Activated CD8-positive, alpha-beta memory T cell treated with anti-CD3 and anti-CD28 coated beads for 1 hour (primary cell): ENCODE data around the gene RAB44.
A peak's percentile ranks its signal among the peaks of the same experiment; 100 is the strongest.

Source experiments
- DNase-seq, 2 donors: peaks; one replicate each; pipeline ENCODE4 v3.0.0-alpha.2; 2020; ENCODE audit warnings: low read depth in 1 of 2; ENCODE audit errors: extremely low read depth in 1 of 2

RAB44 gene

DNA sequence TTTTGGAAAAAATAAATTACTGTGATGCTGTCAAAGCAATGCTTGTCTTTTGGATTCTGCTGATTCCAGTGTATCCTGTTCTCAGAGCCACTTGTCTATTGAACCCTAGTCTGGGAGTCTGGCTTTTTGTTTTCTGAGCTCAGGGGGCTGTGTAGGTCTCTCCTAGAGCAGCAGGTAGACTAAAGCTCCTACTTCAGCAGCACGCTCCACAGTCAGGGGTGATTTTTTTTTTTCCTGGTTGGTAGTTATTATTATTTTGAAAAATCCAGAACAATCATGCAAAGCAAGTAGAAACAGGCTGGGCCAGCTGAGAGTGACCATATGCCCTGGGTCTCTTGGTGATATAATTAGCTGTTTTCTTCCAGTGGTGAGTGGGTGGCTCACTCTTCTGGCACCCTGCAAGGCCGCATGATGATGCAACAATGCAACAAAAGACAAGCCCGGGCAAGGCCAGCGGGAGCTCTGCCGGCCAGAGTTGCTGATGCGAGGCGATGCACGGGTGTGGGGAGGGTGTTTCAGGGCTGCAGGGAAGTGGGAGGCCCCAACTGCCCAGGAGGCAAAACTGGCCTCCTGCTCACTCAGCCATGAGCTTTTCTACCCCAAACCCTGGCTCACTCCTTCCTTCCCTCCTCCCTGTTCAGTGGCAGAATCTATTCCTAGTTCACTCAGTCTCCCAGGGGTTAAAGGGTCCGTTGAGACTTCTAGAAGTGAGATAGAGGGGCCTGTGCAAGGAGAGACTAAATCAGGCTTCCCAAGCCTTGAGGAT, 30.6 kb upstream of the RAB44 start:
- no peak for DNase-seq

DNA sequence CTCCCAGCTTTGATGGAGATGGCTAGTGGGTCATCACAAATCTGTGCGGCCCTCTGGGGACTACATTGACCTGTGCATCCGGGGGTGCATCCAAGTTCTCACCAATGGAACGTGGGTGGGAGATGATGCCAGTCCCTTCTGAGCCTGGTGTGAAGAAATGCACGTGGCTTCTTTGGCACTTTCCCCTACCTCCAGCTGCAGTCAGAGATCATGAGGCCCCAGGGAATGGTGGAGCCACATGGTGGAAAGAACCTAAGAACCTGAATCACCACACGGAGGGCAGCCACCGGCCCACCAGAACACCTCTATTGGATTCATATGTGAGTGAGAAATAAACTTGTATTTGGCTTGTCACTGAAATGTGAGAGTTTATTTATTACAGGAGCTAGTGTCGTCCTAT, 29.0 kb upstream of the RAB44 start:
- no peak for DNase-seq

DNA sequence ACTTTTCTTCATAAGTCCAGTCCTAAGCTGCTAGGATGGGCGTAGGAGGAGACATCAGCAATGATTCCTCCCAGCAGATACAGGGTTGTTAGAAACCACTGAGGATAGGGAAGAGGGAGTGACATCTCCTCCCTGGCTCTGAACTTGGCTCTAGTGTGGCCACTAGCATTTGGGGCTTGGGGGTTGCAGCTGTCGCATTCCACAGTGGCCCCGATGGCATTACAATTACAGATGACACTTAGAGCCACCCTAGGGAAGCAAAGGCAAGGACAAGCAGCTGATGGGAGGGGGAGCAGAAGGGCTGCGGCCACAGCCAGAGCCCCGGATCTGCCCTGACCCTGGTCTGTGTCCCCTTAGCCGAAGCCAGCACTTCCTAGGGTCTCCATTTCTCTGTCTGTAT, 28.6 kb upstream of the RAB44 start:
- no peak for DNase-seq

DNA sequence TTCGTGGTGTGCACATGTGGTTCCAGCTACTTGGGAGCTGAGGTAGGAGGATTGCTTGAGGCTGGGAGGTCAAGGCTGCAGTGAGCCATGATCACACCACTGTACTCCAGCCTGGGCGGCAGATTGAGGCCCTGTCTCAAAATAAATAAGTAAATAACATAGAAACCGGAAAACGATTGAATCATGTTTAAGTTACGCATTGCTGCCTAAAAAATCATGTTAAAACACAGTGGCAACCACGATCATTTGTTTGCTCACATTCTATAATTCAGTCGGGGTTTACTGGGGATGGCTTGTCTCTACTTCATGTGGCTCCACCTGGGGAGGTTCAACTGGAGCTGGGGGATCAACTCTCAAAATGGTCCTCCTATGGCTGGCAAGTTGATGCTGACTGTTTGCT, 27.4 kb upstream of the RAB44 start:
- no peak for DNase-seq

DNA sequence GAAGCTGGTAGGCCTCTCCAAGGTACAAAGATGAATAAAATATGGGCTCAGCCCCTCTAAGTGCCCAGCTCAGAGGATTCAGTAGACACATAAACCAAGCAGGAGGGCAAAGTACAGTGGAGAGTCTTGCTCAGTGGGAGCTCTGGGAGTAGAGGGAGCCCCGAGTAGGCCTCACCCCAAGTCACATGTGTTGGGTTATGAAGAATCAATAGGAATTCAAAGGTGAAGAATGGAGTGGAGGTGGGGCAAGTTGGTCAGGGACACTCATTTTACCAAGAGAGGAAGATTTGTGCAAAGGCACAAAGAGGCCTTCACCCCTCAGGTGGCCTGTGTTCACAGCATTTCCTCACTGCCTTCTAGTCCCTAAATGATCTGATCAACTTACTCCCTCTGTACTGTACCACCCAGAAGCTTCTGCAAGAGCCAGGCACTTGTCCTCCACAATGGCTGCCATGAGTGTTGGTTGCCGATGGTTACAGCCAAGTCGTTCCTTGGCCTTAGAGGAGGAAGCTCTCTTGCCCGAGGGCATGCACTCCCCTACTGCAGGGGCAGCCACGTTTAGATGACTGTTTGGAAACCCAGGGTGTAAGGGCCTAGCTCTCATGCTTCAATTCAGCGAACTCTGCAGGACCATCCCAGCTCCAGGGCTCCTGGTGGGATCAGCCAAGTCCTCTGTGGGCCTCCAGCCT, 25.8 kb upstream of the RAB44 start:
- no peak for DNase-seq

DNA sequence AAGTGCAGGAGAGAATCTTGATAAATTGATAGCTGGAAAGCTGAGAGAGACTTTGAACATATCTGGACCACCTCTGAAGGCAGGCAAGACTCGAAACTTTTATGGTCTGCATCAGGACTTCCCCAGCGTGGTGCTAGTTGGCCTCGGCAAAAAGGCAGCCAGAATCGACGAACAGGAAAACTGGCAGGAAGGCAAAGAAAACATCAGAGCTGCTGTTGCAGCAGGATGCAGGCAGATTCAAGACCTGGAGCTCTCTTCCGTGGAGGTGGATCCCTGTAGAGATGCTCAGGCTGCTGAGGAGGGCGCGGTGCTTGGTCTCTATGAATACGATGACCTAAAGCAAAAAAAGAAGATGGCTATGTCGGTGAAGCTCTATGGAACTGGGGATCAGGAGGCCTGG, 23.7 kb upstream of the RAB44 start:
- no peak for DNase-seq

DNA sequence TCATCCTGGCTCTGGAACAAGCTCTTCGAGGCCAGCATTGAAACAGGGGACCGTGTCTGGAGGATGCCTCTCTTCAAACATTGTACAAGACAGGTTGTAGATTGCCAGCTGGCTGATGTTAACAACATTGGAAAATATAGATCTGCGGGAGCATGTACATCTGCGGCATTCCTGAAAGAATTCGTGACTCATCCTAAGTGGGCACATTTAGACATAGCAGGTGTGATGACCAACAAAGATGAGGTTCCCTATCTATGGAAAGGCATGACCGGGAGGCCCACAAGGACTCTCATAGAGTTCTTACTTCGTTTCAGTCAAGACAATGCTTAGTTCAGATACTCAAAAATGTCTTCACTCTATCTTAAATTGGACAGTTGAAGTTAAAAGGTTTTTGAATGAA, 22.7 kb upstream of the RAB44 start:
- DNase-seq, result no peak

DNA sequence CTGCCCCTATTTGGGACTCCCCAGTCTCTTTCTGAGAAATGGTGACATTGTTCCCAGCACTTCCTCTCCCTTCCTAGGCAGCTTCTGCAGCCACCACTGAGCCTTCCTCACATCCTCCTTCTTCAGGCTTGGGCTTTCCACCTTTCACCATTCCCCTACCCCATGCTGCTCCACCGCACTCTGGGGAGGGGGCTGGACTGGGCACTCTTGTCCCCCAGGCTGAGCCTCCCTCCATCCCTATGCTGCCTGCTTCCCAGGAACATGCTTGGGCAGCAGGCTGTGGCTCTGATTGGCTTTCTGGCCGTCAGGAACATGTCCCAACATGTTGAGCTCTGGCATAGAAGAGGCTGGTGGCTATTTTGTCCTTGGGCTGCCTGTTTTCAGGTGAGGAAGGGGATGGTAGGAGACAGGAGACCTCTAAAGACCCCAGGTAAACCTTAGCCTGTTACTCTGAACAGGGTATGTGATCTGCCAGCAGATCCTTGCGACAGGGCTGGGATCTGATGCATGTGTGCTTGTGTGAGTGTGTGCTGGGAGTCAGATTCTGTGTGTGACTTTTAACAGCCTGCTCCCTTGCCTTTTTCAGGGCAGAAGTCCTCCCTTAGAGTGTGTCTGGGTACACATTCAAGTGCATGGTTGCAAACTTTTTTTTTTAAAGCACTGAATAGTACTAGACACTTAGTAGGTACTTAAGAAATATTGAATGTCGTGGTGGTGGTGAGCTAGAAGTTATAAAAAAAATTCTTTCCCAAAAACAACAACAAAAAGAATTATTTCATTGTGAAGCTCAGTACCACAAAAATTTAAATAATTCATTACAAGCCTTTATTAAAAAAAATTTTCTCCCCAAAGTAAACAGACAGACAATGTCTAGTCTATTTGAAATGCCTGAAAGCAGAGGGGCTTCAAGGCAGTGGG, 21.2 kb upstream of the RAB44 start:
- no peak for DNase-seq

DNA sequence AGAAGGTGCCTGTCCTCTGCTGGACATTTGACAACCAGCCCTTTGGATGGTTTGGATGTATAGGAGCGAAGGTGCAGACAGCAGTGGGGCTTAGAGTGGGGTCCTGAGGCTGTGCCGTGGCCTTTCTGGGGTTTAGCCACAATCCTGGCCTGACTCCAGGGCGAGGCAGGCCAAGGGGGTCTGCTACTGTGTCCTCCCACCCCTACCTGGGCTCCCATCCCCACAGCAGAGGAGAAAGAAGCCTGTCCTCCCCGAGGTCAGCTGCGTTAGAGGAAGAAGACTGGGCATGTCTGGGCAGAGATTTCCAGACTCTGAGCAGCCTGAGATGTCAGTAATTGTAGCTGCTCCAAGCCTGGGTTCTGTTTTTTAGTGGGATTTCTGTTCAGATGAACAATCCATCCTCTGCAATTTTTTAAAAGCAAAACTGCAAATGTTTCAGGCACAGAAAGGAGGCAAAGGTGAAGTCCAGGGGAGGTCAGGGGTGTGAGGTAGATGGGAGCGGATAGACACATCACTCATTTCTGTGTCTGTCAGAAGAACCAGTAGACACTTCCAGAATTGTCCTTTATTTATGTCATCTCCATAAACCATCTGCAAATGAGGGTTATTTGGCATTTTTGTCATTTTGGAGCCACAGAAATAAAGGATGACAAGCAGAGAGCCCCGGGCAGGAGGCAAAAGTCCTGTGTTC, 20.4 kb upstream of the RAB44 start:
- DNase-seq, result no peak

DNA sequence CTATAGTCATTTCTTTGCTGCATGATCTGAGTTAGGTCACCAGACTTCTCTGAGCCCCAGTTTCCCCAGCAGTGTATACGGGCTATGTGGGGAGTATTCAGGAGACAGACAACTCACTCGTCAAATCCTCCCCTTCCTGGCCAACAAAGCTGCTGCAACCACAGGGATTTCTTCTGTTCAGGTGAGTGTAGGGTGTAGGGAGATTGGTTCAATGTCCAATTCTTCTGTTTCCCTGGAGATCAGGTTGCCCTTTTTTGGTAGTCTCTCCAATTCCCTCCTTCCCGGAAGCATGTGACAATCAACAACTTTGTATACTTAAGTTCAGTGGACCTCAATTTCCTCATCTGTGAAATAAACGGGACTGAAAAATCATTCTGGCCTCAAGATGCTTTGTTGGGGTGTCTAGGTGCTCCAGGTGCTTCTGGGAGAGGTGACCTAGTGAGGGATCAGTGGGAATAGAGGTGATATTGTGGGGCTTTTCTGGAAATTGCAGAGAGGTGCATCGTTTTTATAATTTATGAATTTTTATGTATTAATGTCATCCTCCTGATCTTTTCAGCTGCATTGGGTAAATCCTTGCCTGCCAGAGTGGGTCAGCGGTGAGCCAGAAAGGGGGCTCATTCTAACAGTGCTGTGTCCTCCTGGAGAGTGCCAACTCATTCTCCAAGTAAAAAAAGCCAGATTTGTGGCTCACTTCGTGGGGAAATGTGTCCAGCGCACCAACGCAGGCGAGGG, 19.7 kb upstream of the RAB44 start:
- no peak for DNase-seq

DNA sequence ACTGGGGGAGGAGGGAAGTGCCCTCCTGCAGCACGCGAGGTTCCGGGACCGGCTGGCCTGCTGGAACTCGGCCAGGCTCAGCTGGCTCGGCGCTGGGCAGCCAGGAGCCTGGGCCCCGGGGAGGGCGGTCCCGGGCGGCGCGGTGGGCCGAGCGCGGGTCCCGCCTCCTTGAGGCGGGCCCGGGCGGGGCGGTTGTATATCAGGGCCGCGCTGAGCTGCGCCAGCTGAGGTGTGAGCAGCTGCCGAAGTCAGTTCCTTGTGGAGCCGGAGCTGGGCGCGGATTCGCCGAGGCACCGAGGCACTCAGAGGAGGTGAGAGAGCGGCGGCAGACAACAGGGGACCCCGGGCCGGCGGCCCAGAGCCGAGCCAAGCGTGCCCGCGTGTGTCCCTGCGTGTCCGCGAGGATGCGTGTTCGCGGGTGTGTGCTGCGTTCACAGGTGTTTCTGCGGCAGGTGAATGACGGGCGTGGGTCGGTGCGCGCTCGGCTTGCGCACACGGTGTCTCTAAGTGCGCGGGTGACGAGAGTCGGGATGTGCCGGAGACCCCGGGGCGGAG, 19.1 kb upstream of the RAB44 start, which contains the start of gene CDKN1A:
CDKN1A (plus strand) TSS at position 227 of the 555 bp plus-strand sequence. CDS start 5,388 bp downstream, outside the sequence.
- peak; percentile 40 to 62 for DNase-seq

DNA sequence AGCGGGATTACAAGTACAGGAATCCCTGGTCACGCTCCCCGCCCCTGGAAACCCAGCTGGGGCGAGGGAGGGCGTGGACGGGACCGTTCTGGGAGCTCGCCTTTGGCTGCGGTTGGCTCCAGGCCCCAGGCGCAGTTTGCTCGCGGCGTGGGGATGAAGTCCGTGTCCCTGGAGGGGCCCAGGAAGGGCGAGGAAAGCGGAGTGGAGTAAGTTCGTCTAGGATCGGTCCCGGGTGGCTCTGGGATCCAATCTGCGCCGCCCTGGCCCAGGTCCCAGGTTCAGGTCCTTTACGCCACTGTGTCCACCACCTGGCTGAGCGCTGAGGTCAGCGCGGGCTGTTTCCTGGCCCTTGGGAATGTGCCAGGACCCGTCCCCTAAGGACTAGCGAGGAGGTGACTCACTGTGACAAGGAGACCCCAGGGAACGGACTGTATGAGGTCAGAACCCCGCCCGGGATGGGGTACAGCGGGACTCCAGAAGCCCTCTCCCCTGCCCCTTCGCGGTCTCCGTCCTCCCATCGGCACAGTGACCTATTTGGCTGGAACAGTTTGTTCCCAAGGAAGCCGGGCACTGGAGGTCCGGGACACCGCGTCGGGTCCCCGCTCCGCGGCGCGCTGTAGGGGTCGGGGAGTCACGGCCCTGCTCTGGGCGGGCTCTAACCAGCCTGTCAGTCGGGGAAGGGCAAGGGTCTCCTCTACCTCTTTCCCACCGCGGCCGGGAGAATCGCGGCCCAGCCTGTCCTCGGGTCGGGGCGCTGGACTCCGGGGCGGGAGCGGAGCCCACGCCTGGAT, 18.4 kb upstream of the RAB44 start:
- peak in 1 of 2 donors; percentile 13 for DNase-seq

DNA sequence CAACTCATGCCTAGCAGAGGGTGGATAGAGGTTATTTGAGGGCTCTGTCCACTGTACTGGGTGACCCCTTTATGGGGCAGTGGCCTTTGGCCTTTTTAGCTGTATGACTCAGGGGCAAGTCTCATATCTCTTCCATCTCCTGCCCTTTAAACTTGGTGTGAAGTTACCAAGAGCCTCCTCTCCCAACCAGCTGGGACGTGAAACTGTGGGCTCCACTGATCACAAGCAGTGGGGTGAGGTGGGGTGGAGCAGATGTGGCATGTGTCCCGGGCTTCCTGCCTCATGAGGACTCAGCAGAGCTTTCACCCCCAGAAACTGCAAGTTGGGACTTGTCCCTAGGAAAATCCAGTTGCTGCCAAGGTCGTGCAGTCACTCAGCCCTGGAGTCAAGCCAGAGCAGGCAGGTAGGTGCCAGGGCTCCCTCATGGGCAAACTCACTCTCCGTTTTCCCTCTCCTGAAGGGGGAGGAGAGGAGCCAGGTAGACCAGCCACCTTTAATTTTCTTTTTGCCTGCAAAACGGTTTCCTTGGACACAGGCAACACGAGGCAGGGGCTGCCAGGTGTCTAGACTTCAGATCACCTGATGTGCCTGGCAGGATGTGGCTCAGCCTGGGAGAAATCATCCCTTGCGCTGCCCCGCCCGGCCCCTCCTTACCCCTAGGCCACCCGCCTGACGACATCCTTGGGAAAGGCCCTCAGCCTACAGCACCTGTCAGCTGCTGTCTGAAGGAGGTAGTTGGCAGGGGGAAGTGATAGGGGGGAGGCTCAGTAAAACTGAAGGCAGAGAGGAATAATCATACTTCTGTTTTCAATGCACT, 15.1 kb upstream of the RAB44 start:
- DNase-seq, result peak in 1 of 2 donors; percentile 22

DNA sequence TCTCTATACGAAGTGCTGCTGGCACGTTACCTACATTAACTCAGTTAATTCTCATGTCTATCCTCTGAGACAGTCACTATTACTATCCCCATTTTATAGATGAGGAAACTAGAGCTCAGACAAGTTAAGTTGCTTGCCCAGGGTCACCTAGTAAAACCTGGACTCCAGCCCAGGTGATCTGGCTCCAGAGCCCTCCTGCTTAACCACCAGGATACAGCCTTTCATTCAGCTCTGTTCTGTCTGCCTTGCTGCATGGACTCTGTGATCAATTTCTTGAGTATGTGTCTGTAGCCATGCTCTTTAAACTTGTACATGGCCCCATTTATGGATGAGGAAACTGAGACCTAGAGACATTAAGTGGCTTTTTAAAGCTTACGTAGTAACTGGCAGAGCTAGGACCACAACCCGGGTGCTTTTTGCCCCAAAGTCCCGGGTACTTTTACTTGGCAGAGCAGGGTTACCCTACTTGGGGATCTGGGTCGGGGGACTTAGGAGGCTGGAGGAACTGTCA, 14.4 kb upstream of the RAB44 start:
- no peak for DNase-seq

DNA sequence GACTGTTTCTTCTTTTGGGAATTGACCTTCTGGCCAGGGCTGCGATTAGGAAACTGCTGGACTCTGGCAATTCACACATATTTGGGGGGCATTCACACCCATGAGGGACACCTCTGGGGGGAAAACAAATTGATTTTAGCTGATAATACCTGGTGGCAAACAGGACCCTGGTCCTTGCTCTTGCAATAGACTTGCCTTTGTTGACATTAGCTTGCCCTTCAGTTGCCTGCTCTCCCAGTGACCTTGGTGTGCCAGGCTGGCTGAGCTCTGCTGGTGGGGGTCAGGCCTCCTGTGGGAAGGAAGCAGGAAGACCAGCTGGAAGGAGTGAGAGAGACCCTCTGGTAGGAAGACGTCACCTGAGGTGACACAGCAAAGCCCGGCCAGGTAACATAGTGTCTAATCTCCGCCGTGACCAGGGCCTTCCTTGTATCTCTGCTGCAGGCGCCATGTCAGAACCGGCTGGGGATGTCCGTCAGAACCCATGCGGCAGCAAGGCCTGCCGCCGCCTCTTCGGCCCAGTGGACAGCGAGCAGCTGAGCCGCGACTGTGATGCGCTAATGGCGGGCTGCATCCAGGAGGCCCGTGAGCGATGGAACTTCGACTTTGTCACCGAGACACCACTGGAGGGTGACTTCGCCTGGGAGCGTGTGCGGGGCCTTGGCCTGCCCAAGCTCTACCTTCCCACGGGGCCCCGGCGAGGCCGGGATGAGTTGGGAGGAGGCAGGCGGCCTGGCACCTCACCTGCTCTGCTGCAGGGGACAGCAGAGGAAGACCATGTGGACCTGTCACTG, 13.8 kb upstream of the RAB44 start:
- DNase-seq, result no peak

DNA sequence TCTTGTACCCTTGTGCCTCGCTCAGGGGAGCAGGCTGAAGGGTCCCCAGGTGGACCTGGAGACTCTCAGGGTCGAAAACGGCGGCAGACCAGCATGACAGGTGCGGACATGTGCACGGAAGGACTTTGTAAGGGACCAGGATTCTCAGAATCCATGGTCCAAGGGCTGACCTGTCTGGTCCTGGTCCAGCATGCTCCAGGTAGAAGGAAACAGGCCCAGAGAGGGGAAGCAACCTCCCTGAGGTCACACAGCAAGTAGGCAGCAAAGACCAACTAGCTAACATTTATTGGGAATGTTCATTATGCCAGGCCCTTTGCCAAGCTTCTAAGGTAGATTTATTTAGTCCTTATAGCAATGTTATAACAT, 13.2 kb upstream of the RAB44 start:
- no peak for DNase-seq
